Activated CD4-positive, alpha-beta T cell treated with anti-CD3 and anti-CD28 coated beads, Interleukin-2, amount 50 U/mL, for 24 hours (primary cell): Measurements from ENCODE around the gene RTN3.
"Not testable (repeated sequence)": the region's sequence is repeated elsewhere in the genome, so short reads cannot be mapped to it uniquely, and the experiment has no call there.

ENCODE experiments used
- DNase-seq, 2 donors: peaks; one replicate each; pipeline ENCODE4 v3.0.0-alpha.2; 2020; ENCODE audit warnings: low read depth in 1 of 2, low spot score in 1 of 2

RTN3 gene

DNA sequence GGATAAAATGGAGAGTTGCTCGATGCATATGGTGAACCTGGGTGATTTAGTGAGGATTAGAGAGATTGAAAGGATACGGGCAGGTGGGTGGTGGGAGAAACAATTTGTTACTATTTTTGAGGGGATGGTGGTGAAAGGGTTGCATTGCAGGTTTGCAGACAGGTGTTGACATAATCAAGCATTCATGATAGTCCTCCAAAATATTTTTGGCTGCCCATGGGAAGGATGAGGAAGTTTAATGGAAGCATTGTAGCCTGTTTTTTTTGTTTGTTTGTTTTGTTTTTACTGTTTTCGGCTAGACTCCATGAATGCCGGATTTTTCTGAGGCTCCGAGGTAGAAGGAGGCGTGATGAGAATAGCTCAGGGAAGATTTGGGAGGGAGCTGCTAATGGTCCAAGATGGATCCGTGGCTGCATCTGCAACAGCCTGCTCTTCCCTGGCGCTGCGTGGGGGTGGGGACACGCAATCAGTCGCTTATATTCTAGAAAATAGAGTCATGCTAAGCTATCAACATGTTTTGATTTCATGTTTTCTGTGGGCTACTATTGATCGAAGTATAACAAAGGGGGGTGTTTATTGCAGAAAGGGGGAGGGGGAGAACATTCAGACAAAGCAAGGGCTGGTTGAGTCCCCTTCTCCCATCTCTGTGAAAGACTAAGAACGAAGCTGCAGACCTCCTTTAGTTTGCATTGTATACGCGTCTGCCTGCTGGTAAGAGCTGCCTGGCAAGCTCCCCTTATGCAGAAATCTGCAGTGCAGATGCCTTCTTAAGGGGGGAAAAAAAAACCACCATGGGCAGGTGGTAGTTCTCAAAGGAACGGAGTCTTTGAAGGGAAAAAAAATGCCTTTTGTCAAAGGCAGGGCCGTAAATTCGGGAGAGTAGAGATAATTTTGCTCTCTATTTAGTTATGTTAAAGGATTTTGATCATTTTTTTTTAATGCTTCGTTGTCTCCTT lies 1.0 kb downstream of the RTN3 start:
- DNase-seq: no peak

DNA sequence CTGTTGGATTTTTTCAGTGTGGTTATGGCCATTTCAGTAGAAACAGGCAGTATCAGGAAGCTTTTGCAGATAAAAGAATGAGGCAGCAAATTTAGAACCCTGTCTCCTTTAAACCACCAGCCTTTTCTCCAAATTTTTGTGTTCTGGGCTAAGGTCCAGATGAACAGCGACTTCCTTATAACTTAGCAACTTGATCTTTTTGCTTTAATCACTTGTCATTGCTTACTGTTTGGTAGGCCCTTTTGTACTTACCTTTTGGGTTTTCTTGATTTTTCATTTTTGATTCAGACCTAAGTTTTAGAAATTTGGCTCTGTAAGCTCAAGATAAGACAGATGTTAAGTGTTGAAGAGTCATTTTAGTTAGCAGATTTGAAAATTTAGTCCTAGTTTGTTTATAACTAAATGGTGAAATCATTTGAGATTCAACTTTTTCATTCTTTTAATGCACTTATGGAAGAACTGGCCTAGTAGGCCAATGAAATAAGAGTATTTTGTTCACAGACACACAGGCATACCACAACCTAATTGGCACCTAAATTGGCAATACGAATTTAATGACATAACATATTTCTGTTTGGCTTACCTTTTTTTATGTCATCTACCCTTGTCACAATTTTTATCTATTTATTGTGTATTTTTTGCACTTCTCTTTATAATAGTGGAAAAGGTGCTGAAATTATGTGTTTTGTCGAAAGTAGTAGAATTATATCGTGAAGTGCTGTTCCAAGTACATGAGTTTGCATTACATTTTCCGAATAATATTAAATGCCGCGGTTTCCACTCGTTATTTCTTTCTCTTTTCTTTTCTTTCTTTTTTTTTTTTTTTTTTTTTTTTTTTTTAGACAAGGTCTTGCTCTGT lies 2.1 kb downstream of the RTN3 start:
- no peak for DNase-seq

DNA sequence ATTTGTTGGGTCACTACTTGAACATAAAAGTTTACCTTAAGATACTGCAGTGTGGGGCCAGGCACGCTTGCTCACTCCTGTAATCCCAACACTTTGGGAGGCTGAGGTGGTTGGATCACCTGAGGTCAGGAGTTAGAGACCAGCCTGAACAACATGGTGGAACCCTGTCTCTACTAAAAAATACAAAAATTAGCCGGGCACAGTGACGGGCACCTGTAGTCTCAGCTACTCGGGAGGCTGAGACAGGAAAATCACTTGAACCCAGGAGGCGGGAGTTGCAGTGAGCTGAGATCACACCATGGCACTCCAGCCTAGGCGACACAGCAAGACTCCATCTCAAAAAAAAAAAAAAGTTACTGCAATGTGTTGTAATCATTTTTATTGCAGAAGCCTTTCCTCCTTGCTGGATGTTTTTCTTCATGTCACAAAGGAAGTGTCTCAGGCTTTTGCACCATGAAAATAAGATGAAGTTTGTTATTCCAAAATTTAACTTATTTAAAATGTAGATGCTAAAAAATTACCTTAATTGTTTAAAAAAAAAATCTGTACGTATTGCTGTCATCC lies 3.9 kb downstream of the RTN3 start:
- DNase-seq: not testable (repeated sequence)

DNA sequence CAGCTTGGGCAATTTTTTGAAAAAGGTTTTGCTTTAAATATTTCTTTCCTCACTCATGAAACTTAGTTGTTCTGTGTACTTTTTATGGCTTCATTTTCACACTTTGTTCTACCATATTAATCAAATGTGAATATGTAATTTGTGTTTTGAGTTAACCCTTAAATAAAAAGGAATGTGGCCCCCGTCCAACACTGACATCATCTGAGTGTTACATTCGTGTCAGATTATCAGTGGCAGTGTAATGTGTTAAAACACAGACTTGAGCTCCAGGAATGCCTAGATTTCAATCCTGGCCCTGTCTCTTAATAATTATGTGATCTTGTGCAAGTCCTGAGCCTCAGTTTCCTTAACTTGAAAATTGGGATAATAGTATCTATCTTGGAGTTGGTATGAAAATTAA lies 5.6 kb downstream of the RTN3 start:
- no peak for DNase-seq

DNA sequence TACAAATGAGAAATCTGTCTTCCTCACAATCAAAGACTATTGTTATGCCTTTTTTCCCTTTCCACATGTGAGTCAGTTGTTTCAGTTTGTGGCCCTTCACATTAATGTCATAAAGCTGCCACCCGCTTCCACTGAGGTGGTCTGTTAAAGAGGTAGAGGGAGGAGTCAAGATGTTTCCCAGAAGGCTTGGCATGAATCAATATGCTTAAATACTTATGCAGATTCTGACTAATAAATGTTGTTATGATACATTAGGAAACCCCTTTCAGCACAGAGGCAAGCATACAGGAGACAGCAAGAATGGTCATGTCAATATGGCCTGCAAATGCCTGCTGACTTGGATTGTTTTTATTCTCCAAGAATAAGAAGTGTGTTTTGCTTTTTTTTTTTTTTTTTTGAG lies 6.5 kb downstream of the RTN3 start:
- DNase-seq: peak in 1 of 2 donors; percentile 22

DNA sequence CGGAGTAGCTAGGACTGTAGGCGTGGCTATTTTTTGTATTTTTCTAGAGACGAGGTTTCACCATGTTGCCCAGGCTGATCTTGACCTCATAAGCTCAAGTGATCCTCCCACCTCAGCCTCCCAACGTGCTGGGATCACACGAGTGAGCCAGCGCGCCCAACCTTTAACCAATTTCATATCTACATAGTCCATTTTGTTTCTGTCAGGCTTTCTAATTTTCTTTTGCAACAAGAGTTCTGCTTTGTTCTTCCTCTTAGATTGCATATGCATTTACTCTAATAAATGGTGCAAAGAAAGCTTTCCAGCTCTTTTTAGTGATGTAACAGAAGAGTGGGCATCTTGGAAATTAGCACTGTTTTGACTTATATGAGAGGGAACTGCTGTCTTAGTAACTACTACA lies 13.3 kb downstream of the RTN3 start:
- no peak for DNase-seq

DNA sequence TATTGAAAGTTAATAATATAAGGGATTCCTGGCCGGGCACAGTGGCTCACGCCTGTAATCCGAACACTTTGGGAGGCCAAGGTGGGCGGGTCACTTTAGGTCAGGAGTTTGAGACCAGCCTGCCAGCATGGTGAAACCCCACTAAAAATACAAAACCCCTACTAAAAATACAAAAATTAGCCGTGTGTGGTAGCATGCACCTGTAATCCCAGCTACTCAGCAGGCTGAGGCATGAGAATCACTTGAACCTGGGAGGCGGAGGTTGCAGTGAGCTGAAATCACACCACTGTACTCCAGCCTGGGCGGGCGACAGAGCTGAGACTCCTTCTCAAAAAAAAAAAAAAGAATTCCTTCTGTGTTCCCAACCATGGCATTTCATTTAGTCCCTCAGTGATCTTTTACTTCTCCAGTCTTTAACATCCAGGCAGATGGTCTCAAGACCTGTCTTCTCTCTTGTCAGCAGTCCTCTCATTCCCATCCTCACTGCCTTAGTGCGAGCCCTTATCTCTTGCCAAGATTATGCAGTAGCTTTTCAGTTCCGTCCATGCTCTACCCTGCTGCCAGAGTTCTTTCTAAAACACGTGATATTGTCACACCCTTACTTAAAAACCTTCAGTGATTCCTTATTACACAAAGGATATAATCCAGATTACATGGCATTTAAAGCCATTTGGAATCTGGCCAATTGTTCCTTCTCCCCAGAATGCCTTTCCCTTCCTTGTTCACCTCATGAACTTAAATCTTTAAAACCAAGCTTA lies 17.9 kb downstream of the RTN3 start:
- no peak for DNase-seq

DNA sequence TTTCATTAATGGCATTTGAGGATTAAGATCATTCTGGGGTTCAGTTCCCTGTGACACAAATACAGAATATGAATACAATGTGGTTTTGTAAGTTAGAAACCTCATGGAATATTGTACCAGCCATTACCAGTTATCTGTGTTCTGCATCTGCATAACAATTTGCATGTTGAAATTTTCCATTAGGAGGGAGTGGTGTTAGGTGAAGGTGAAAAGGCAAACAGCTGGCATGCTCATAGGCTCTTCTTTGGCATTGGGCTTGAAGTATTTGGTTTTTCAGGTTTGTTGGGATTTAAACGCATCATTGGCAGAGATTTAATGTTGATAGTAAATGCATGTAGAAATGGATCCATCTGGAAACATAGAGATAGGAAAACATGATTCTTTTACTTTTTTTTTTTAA lies 18.6 kb downstream of the RTN3 start:
- no peak for DNase-seq

DNA sequence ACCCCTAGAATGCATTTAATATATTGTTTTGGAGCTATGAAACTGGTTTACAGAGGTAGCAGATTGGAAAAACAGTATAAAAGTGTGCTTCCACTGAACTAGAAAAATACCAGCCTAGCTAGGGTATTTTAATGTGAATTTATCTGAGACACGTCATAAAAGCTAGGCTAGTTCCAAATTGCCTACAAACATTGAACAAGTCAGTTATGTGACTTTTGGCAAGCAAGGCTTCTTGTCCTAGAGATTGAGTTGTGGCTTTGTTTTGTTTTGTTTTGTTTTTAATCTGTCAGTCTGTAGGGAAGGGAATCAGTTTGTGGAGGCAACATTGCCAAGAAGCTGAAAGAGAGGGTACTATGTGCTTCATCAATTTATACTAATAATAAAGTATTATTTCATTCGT lies 24.2 kb downstream of the RTN3 start:
- no peak for DNase-seq

DNA sequence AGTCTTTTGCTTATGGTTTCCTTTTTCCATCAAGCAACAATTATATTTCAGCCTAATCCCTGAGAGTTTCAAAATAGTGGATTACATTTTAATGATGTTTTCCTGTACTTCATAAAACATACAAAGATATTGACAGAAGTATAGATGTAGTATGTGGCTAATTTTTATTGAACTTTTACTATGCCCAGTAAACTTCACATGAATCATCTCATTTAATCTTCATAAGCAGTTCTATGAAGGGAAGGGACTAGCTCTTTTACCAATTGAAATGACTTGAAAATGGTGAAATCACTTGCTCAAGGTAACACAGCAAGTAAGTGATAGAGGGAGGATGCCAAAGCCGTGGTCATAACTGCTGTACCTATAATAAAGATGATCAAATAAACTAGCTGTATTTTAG lies 27.5 kb downstream of the RTN3 start:
- no peak for DNase-seq

DNA sequence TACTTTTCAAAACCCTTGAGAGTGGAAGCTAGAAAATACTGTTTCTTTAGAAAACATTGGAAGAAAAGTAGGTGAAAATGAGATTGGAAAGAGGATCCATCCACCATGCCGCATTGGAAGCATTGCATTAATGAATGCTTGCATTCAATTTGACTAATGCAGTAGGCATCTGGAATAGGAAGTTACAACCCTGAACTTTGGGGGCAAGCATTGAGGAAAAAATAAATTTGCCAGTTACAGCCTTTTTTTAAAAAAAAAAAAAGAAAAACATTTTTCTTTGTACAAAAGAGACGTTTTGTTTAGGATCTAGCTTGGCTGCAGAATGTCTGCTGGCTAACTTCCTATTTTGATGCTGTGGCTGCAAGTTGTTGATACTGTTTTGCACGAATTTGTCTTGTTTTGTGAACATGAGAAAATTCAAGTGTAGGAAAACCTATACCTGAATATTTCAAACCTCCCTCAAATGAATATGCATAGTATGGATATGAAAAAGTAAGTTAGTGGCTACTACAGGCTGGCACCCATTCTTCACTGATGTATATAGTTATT lies 28.1 kb downstream of the RTN3 start:
- no peak for DNase-seq

DNA sequence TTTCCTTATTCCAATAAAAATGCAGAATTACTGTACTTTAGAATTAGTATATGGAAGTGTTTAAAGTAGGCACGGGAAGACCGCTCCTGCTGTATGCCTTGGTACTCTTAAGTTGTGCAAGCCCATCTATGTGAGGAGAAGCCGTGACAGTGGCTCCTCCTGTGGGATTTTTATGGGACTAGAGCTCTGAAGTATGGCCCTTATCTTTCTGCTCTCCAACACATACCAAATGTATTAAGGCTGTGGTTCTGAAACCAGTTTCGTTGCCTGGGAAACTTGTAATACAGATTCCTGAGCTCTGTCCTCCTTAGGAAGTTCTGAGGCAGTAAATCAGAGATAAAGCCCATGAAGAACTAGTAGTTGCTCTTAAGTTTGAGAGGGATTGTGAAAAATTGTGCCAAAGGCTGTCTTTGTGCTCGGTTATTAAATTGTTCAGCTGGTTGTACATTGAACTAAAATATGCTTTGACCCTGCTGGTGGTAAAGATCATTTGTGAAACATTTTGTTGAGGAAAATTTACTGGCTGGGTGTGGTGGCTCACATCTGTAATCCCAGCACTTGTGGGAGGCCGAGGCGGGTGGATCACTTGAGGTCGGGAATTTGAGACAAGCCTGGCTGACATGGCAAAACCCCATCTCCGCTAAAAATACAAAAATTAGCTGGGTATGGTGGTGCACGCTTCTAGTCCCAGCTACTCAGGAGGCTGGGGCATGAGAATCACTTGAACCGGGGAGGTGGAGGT lies 29.3 kb downstream of the RTN3 start:
- DNase-seq: no peak

DNA sequence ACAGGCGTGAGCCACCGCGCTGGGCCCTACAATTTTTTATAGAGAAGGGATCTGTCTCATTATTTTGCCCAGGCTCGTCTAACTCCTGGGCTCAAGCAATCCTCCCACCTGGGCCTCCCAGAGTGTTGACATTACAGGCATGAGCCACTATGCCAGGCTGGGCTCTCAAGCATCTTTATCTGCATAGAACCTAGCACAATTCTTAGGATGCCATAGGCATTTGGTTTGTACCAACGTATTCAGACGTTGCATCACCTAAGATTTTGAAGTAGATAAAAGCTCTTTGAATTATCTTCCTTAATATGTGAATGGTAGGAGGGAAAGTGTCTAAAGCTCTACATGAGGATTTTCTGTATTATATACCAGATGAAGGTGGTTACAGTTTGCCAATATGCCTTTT lies 30.5 kb downstream of the RTN3 start:
- DNase-seq: no peak

DNA sequence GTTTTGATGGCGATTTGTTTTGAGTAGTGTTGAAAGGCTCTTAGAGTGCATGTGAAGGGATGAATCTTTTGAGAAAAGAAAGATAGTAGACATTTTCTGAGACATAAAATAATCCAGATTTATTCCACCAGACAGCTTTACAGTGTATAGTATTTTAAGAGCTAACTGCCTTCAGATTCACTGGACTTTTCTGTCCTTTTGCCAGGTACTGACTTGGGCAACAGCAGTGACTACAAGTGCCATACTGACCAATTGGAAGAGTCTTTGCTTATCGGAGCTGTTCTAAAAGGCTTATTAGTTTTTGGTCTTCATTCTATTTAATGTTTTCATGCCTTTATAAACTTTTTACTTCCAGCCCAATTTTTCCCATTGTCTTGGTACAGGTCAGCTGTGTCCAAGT lies 32.5 kb downstream of the RTN3 start:
- DNase-seq: no peak

DNA sequence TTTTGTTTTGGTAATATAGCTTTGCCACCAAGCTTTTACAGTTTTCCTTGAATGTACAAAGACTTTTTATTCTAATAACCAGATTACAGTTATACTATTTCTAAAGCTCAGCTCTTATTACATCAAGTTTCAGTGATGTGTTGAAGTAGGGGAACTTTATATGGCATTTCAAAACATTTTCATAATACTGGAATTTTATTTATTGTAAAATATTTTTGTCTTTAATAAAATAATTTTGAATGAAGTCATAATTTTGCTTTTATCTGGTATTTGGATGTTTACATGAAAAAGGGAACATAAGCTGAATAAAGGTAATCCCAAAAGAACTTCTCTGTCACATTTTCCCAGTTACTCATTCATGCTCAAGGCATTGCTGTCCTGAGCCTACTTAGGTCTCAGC lies 34.7 kb downstream of the RTN3 start:
- DNase-seq: no peak

DNA sequence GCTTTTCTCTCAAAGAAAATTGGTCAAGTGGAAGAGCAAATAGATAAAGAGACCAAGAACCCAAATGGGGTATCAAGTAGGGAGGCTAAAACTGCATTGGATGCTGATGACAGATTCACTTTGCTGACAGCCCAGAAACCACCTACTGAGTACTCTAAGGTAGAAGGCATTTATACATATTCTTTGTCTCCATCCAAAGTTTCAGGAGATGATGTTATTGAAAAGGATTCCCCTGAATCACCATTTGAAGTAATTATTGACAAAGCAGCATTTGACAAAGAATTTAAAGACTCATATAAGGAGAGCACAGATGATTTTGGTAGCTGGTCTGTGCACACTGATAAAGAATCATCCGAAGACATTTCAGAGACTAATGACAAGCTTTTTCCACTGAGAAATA lies 37.7 kb downstream of the RTN3 start:
- no peak for DNase-seq

DNA sequence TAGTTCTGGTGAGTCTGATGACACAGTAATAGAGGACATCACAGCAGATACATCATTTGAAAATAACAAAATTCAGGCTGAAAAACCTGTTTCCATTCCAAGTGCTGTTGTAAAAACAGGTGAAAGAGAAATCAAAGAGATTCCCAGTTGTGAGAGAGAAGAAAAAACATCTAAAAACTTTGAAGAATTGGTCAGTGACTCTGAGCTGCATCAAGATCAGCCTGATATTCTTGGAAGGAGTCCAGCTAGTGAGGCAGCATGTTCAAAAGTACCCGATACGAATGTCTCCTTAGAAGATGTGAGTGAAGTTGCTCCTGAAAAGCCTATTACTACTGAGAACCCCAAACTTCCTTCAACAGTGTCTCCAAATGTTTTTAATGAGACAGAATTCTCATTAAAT lies 38.7 kb downstream of the RTN3 start:
- DNase-seq: no peak

DNA sequence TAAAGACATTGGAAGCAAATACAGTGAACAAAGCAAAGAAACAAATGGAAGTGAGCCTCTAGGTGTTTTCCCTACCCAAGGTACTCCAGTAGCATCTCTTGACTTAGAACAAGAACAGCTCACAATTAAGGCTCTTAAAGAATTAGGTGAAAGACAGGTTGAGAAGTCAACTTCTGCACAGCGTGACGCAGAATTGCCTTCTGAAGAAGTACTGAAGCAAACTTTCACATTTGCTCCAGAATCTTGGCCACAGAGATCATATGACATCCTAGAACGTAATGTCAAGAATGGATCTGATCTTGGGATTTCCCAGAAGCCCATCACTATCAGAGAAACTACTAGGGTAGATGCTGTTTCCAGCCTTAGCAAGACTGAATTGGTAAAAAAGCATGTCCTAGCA lies 39.3 kb downstream of the RTN3 start:
- no peak for DNase-seq

DNA sequence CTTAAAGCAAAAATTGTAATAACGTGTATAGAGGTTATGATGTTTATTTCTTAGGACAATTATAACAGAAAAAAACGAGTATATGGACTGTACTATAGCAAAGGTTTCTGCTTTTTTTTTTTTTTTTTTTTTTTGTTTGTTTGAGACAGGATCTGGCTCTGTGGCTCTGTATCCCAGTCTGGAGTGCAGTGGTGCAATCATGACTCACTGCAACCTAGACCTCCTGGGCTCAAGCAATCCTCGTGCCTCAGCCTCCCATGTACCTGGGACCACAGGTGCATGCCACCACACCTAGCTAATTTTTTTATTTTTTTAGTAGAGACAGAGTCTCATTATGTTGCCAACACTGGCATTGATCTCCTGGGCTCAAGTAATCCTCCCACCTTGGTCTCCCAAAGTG lies 48.0 kb downstream of the RTN3 start:
- DNase-seq: no peak

DNA sequence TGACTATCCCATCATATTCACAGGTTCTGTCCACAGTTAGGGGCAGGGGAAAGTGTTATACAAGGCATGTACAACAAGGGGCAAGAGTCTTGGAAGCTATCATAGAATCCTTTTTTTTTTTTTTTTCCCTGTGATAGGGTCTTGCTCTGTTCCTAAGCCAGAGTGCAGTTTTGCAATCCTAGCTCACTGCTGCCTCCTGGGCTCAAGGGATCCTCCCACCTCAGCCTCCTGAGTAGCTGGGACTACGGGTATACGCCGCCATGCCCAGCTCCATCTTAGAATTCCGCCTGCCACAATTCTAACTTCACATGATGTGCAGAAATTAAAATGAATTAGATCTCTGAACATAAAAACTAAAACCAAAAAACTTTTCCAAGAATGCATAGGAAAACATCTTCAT lies 55.6 kb downstream of the RTN3 start:
- DNase-seq: no peak
